Lung microvascular endothelial cell (primary cell): ENCODE results near the gene SLC10A7. TPM values are rescaled to one million over a fixed set of nuclear protein-coding genes. Genes with fewer than 3 reads are reported as not detected.

Experiments
- DNase-seq, 2 donors: peaks; one replicate each; pipeline versions ENCODE4 v3.0.0 to v3.0.0-alpha.2; 2010; ENCODE audit warnings: low read depth in 2 of 2
- total RNA-seq: library from RNA; depleted of rRNA; stranded (reverse); fragments of >200 nt; gene quantifications from 2 replicates; pipeline ENCODE4 v1.2.1, GENCODE V29; 2014

Gene SLC10A7
- total RNA-seq, 1 donor from 2014 or later = 7.3 TPM

DNA sequence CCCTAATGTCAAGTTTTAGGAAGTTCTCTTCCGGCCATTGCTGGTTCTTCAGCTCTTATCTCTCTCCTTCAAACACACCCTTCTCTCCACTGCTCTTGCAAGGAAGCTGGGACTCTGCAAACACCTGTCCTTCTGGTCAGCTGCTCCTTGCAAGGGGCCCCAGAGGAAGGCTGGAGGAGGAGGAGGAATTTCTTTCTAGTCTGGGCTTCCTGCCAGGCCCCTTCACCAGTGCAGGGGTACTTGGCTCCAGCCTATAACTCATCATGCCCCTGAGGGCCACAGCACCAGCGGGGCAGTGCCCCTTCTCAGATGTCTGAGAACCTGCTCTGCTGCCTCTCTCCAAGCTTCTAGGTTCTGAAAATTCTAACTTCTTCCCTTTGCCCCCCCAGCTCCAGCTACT, 260.7 kb downstream of the SLC10A7 start:
- DNase-seq = no peak

GRCh38 chr4:146260521-146260920, 261.2 kb downstream of the SLC10A7 start:
- DNase-seq = no peak

DNA sequence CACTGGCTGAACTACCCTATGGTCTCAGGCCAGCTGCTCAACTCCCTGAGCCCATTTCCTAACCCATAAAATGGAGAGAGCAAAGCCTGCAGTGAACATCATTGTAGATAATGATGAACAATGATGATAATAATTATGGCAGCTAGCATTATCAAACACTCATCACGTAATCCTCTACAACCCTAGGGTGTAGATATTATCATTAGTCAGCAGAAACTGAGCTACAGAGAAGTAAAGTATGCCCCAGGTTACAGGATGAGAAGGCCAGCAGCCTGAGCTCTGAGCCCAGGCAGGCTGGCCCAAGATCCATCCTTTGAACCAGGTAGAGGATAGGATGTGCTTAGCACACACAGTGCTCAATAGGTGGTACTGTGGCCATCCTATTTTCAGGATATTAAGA, 264.2 kb downstream of the SLC10A7 start:
- no peak for DNase-seq

DNA sequence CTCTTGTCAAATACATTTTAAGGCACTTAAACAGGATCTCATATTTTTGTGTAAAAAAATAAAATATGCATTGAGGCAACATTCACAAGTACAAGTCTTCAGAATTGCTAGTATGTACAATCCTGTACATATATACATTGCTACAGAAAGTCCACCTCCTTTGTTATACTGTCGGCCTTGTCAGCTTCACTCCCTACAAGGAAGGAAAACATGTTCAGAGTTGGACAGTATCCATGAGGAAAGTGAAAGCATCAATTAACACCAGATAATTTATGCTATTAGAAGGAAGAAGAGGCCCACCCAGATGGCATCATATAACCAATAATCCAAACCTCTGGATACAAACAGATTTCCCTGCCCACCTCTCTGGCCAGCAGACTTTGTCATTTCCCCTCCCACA, 265.4 kb downstream of the SLC10A7 start:
- DNase-seq = peak in 1 of 2 donors; percentile 14

- DNase-seq = peak in 1 of 2 donors; percentile 32
Measured at GRCh38 chr4:146255874-146256273, 265.9 kb downstream of the SLC10A7 start.

GRCh38 chr4:146255463-146255862, 266.3 kb downstream of the SLC10A7 start:
- DNase-seq = no peak

DNA sequence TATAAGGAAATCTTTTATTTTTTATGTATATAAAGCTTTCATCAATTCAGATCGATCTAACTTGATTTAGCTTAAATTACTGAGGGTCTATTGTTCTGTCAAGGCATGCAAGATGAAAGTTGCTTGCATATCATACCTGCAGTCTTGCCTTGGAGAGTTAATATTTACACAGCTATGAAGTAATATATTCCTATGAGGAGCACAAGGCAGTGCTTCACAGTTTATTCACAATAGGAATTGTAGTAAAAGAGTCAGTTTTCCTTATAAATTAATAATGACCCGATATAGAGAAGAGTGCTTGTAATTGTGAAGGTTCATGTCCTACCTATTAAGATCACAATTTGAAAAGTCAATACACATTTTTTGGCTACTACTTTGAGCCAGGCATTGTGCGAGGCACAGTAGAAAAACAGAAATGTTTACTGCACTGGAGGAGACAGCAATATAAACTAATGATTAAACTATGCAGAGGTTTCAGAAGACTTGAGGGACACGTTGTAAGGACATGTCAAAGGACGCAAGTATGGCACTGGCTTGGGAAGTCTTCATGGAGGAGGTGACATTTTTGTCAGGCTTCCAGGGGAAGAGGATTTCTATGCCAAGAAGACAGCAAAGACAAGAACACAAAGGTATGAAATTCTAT, 268.6 kb downstream of the SLC10A7 start:
- no peak for DNase-seq

DNA sequence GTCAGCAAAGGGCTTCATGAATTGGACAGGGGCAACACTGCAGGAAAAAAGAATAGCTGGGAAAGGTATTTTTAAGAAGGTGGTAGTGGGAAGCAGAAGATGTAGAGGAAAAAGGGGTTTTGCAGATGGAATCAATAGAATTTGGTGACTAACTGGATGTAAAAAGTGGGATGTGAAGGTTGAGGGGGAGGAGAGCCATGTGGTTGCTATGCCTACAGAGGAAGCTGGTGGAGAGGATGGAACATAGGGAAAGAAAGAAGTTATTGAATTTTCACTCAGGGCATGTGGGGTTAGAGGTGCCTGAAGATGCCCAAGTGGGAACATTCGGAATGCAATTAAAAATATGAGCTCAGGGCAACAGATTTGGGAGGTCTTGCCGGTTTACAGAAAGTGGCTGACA, 274.4 kb downstream of the SLC10A7 start:
- DNase-seq = no peak

GRCh38 chr4:146246381-146246780, 275.4 kb downstream of the SLC10A7 start:
- DNase-seq = no peak

- no peak for DNase-seq
Measured at GRCh38 chr4:146245850-146246249, 275.9 kb downstream of the SLC10A7 start.

GRCh38 chr4:146245246-146245645, 276.5 kb downstream of the SLC10A7 start:
- no peak for DNase-seq

DNA sequence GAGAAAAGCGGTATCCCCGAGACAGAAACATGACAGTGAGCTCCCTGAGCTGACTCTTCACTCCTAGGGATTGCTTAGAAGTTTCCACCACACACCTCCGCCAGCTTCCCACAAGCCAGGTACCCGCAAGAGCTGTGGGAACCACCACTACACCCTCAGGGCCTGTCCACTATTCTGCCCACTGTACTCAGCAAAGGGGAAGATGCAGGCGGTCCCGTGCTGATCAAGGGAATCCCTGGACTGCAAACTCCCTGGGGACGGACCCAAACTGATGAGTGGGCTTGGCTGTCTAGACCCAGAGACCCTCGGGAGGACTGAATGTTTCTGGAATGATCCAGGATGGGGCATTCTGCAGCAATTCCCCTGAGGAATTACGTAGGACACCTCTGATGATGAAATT, 277.2 kb downstream of the SLC10A7 start:
- DNase-seq = no peak

GRCh38 chr4:146243883-146244277, 277.9 kb downstream of the SLC10A7 start:
- DNase-seq = no peak

DNA sequence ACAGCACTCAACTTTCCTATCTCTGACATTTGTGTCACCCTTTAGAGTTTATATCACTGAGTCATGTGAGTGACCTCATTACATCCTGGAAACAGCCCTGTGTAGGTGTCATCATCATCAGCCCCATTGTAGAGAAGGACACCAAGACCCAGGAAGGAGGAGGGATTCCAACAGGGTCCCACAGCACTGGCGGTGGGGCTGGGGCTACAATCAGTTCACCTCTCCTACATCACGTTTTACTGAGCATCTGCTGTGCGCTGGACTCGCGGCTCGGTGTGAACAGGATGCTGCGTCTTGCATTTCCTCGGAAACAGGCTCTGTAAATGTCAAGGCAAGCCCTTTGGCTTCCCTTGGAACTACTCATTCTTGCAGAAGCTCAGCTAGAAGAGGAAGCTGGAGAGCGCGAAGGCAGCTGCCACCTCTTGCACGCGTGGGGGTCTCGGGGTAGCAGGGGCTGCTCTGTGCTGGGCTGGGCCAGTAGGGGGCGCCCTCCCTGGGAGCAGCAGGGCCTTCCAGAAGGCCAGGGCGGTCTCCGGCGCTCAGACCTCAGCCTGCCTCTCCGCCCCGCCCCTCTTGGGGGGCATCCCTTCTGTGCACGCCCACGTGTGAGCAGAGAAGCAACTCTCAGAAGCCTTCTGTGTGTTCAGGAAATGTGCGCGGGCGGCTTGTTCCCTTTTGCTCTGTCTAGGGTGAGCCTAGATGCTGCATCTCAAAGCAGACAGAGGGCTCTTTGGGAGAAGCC, 278.4 kb downstream of the SLC10A7 start:
- DNase-seq = peak; percentile 57 to 61

DNA sequence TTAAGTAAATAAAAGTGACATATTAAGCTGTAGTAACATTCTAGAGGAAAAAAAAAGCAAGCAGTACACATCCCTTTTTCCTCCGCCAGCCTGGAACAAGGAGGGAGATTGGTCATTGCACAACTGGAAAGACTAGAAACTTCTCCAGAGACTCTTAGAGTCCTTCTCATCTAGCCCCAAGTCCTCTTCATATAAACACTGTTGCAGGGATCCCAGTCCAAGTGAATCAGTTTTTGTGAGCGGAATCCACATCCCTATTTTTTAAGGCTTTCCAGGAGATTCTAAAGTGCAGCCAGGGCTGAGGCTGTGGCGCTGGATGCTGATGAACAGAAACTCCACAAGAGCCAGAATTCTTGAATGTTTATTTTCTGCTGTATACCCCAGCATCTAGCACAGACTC, 283.6 kb downstream of the SLC10A7 start:
- no peak for DNase-seq

DNA sequence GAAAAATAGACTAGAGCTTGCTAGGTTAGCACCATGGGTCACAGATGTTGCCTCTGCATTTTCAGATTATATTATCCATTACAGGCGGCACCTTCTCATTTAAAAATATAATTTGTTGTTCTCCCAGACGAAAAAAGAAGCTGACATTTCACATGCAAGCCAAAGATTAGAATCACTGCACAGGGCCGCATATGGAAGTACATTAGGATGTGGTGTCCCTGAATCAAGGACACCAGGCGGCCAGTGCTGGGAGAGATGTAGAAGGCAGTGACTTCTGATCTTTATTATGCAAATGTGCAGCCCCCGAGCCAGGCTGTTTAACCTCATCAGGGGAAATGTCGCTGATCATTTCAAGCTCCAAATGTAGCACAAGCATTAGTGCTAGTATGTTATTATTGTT, 284.6 kb downstream of the SLC10A7 start:
- no peak for DNase-seq

- no peak for DNase-seq
Measured at GRCh38 chr4:146236216-146236615, 285.5 kb downstream of the SLC10A7 start.

DNA sequence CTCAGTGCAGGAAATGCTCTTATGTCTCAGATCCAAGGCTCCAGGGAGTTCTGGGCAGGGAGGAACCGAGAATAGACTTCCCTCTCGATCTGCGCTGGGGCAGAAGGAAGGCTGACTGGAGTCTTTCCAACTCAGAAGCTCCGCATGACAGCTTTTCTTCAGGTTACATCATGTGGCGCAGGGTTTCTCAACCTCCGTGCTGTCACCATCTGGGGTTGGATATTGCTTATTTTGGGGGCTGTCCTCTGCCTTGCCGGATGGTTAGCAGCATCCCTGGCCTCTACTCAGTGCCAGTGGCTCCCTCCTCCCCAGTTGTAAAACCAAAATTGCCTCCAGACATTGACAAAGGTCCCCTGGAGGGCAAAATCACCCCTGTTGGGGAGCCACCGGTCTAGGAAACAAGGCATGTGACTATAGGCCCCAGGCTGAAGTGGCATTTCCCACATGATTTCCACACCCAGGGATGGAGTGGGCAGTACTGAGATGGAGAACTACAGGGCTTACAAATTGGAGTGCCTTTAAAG, 286.0 kb downstream of the SLC10A7 start:
- no peak for DNase-seq

GRCh38 chr4:146232131-146232722, 289.5 kb downstream of the SLC10A7 start:
- no peak for DNase-seq

GRCh38 chr4:146229406-146229805, 292.3 kb downstream of the SLC10A7 start:
- no peak for DNase-seq

- no peak for DNase-seq
Measured at GRCh38 chr4:146224326-146224966, 297.3 kb downstream of the SLC10A7 start.

- no peak for DNase-seq
Measured at GRCh38 chr4:146222313-146222712, 299.4 kb downstream of the SLC10A7 start.
